Glomerular endothelial cell (primary cell): ENCODE measurements around the gene PARD6B. TPM values are rescaled to one million over a fixed set of nuclear protein-coding genes. Genes with fewer than 3 reads are reported as not detected.
"Not testable (repeated sequence)": the region's sequence is repeated elsewhere in the genome, so short reads cannot be mapped to it uniquely, and the experiment has no call there.

ENCODE experiments used
- DNase-seq: peaks from one replicate; pipeline ENCODE4 v3.0.0-alpha.2; 2011; ENCODE audit warnings: low read depth, low spot score; ENCODE audit errors: extremely low read depth
- total RNA-seq: library from RNA; depleted of rRNA; stranded (reverse); fragments of >200 nt; gene quantifications from 2 replicates; pipeline ENCODE4 v1.2.3, GENCODE V29; 2015

The PARD6B gene
- total RNA-seq, 1 donor from 2014 or later: 0.12 TPM

- DNase-seq: not testable (repeated sequence)
Measured at GRCh38 chr20:50771419-50772080, 40.2 kb downstream of the PARD6B start.

GRCh38 chr20:50772420-50773185 lies 41.2 kb downstream of the PARD6B start:
- no peak for DNase-seq

DNA sequence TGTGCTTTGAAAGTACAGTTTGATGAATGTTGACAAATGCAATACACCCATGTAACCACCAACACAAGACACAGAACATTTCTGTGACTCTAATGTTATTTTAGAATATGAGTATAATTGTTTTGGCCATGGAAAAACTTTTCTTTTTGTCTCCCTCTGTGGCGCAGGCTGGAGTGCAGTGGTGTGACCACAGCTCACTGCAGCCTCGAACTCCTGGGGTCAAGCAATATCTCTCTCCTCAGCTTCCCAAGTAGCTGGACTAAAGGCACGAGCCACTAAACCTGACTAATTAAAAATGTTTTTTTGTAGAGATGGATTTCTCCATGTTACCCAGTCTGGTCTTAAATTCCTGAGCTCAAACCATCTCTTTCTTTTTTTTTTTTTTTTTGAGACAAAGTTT lies 43.1 kb downstream of the PARD6B start:
- DNase-seq: no peak

DNA sequence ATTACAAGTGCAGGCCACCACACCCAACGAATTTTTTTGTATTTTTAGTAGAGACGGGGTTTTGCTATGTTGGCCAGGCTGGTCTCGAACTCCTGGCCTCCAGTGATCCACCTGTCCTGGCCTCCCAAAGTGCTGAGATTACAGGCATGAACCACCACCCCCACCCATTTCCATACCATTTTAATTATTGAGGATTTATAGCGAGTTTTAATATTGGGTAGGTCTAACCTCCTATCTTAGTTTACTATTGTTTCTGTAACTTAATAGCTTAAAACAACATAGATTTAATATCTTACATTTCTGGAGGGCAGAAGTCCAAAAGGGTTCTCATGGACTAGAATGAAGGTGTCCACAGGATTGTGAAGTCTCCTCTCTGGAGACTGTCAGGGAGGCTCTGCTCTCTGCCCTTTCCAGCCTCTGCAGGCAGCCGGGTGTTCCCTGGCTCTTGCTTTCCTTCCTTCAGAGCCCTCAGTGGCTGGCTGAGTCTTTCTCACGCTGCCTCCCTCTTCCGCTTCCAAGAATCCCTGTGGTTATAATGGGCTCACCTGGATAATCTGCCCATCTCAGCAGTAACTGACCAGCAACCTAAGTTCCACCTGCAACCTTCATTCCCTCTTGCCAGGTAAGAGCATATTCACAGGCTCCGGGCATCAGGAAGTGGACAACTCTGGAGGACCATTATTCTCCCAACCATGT lies 44.9 kb downstream of the PARD6B start:
- no peak for DNase-seq

GRCh38 chr20:50777373-50777772 lies 46.0 kb downstream of the PARD6B start:
- no peak for DNase-seq

DNA sequence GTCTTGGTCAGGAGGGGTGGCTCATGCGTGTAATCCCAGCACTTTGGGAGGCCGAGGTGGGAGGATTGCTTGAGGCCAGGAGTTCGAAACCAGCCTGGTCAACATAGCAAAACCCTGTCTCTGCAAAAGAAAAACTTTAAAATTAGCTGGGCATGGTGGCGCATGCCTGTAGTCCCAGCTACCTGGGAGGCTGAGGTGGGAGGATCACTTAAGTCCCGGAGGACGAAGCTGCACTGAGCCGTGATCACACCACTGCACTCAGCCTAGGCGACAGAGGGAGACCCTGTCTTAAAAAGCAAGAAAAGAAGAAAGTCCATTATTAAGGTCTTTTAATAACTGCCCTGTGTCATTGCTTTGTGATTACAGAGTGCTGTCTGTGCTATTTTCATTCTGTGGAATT lies 47.6 kb downstream of the PARD6B start:
- not testable (repeated sequence) for DNase-seq

DNA sequence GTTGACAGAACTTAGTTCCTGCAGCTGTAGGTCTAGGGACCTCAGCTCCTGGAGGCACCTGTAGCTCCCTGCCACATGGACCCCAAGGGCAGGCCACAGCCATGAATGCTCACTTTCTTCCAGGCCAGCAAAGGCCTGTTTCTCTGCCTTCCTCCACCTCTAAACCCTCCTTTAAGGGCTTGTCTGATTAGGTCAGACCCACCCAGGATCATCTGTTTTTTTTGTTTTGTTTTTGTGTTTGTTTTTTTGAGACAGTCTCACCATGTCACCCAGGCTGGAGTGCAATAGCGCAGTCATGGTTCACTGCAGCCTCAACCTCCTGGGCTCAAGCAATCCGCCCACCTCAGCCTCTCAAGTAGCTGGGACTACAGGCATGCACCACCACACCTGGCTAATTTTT lies 52.0 kb downstream of the PARD6B start:
- DNase-seq: no peak

DNA sequence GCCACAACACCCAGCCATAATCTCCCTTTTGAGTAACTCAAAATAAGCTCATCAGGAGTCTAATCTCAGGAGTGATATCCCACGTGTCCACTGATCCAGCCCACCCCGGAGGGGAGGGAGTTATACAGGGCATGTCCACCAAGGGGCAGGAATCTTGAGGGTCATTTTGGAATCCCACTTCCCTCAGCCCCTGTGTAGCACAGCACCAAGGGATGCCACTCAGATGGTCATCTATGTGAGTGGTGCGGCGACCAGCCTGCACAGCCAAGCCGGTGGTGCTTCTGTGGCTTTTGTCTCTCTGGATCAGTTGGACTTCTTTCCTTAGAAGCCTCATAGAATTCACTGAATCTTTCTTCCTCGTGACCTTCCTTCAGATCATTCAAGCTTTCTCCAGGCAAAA lies 52.5 kb downstream of the PARD6B start:
- no peak for DNase-seq

DNA sequence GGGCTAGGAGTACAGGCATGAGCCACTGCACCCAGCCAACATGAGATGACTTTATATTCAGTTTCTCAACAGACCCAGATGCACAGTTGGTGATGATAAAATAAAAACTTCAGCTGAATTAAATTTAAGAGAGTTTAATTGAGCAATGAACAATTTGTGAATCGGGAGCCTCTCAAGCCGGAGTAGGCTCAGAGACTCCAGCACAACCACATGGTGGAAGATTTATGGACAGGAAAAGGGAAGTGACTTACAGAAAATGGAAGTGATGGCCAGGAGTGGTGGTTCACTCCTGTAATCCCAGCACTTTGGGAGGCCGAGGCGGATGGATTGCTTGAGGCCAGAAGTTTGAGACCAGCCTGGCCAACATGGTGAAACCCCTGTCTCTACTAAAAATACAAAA lies 53.1 kb downstream of the PARD6B start:
- no peak for DNase-seq

GRCh38 chr20:50786703-50787102 lies 55.3 kb downstream of the PARD6B start:
- DNase-seq: no peak

DNA sequence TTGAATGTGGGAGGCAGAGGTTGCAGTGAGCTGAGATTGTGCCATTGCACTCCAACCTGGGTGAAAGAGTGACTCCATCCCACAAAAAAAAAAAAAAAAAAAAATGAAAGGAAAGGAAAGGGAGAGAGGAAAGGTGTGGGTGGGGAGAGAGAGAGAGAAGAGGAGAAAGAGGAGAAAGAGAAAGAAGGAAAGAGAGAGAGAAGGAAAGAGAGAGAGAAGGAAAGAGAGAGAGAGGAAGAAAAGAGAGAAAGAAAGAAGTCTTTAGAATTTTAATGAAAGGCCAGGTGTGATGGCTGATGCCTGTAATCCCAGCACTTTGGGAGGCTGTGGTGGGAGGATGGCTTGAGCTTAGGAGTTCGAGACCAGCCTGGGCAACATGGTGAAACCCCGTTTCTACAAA lies 55.8 kb downstream of the PARD6B start:
- no peak for DNase-seq

GRCh38 chr20:50788045-50788991 lies 56.9 kb downstream of the PARD6B start:
- no peak for DNase-seq

DNA sequence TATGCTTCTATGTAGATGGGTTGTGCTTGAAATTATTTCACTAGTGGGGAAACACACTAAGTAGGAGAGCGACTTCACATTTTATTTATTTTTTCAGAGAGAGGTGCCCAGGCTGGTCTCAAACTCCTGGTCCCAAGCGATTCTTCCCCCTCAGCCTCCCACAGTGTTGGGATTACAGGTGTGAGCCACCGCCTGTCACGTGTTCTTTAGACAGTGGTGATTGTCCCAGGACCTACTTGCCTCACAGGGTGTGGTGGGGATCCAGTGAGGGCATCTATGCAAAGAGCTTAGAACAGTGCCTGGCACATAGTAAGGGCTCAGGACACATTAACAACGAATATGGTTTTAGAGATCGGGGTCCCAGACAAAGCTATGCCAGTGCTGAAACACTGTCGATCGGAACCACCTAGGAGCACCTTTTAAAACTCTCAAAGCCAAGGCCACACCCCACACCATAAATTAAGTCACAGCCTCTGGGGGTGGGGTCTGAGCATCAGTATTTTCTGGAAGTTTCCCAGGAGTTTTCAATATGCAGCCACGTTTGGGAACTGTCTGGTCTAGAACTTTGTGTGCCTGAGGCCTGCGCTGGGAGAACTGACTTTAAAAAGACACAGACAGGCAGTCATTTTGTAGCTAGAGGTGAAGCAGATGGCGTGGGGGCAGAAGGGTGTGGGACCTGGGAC lies 58.7 kb downstream of the PARD6B start:
- DNase-seq: no peak

DNA sequence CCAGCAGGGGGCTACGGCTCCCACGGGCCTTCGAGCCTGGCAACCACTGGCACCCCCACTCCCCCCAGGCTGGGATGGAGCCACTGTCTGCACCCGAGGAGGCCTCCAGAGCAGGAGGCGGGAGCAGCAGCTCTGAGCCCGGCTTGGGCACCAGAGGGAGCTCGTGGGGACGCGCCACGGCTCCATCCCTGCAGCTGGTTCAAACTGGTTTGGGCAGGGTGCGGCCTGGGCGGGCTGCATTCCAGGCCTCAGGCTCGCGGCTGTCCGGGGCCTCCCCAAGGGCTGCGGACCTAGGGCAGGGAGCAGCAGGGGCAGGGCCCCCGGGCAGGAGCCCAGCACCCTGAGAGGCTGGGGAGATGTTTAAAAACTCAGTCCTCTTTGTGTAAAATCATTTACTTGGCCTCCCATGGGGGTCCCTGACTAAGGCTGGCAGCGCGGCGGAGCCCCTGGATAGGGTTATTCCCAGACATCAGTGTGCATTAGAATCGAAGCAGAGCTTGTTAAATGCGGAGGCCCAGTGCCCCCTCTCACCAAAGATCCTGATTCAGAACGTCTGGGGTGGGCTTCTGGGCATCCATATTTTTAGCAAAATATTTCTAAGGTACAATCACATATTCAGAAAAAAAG lies 59.4 kb downstream of the PARD6B start:
- peak; percentile 23 for DNase-seq

- no peak for DNase-seq
Measured at GRCh38 chr20:50792708-50793574, 61.6 kb downstream of the PARD6B start.

DNA sequence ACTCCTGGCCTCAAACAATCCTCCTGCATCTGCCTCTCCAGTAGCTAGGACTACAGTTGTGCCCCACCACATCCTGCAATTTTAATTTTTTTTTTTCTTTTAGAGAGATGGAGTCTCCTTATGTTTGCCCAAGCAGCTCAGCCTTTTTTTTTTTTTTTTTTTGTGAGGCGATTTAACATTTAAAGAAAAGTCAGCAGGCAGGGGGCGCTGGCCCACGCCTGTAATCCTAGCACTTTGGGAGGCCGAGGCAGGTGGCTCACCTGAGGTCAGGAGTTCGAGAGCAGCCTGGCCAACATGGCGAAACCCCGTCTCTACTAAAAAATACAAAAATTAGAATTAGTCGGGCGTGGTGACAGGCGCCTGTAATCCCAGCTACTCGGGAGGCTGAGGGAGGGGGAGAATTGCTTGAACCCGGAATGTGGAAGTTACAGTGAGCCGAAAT lies 62.2 kb downstream of the PARD6B start:
- not testable (repeated sequence) for DNase-seq

DNA sequence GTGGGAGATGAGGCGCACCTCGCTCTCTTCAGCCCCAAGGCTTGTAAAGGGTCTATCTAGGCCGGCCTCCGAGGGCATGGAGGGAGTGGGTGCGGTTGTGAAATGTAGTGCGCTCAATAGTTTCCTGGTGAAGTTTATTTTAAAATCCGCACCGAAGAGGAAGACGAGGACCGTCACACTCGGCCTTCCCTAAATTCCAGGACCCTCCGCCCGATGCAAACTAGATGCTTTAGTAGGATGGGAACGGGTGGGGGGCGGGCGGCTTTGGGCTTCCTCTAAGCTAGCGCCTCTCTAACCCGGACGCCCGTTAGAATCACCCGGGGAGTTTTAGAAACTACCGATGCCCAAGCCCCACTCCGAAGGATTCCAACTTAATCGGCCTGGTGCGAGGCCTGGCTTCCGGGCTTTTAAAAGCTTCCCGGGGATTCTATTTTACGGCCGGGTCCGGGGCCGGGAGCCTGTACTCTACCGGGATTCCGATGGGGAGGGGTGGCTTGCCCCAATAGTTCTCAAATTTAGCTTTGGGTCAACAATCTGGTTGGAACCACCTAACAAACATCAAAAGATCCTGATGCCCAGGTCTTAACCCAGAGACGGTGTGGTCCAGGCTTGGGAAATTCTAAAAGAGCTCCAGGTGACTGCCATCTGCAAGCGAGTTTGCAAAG lies 62.9 kb downstream of the PARD6B start:
- no peak for DNase-seq
